Measurements from ENCODE around the gene GH1. TPM values are rescaled to one million over a fixed set of nuclear protein-coding genes. Genes with fewer than 3 reads are reported as not detected.
"Not testable (repeated sequence)": the region's sequence is repeated elsewhere in the genome, so short reads cannot be mapped to it uniquely, and the experiment has no call there.

Gene GH1
- total RNA-seq, 1 experiment from 2014 or later: not detected

DNA sequence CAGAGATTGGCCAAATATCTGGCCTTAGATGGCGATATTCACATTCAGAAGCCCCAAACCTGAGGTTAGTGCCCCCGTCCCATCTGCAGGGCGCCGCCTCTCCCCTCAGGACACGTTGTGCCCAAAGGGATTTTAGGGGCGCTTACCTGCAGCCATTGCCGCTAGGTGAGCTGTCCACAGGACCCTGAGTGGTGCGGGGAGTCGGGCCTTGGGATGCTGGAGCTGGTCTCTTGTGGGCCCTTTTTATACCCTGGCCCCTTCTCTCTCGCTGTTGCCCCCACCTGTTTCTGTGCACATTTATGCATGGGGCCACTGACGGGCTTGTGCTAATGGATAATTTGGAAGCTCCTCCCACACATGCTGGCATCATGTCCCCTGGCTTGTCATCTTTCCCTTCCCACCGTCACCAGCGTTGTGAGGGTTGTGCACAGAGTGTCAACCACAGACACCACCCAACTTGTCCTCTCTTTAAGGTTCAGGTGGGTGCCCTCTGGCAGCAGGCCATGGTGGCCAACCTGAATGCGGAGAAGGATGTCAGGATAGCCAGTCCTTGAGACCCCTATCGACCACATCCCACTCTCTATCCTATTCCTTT is 7.5 kb downstream of the GH1 start, which contains the start of gene CSHL1:
Gene CSHL1 (minus strand): TSS at position 218 of the 595 bp plus-strand sequence. CDS start 62 bp downstream, at position 156.
- DNase-seq (ENCODE audit: unreplicated experiment): no peak
- Mint-ChIP-seq H3K4me1 (ENCODE audit: insufficient read depth, unreplicated experiment) (no peaks in the 10 kb centered on the region), H3K9me3 (ENCODE audit: unreplicated experiment) (no peaks in the 10 kb centered on the region), H3K4me3 (ENCODE audit: unreplicated experiment) (no peak within 1 kb of the TSS), H3K27me3 (ENCODE audit: insufficient read depth, unreplicated experiment) (peaks cover 27% of the 10 kb centered on the region), H3K27ac (ENCODE audit: low read depth, unreplicated experiment) (no peak within 1 kb of the TSS), H3K36me3 (ENCODE audit: insufficient read depth, unreplicated experiment) (peaks cover 7% of the 10 kb centered on the region)
- TF ChIP-seq, protein P1, sequence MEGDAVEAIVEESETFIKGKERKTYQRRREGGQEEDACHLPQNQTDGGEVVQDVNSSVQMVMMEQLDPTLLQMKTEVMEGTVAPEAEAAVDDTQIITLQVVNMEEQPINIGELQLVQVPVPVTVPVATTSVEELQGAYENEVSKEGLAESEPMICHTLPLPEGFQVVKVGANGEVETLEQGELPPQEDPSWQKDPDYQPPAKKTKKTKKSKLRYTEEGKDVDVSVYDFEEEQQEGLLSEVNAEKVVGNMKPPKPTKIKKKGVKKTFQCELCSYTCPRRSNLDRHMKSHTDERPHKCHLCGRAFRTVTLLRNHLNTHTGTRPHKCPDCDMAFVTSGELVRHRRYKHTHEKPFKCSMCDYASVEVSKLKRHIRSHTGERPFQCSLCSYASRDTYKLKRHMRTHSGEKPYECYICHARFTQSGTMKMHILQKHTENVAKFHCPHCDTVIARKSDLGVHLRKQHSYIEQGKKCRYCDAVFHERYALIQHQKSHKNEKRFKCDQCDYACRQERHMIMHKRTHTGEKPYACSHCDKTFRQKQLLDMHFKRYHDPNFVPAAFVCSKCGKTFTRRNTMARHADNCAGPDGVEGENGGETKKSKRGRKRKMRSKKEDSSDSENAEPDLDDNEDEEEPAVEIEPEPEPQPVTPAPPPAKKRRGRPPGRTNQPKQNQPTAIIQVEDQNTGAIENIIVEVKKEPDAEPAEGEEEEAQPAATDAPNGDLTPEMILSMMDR (IDR thresholded peaks at IDR 0.05; ENCODE audit: unreplicated experiment): no peak
- intact Hi-C loops (cut with micrococcal nuclease): loop anchor here (5.0 to 10.0 kb wide), 2 partner anchors 36 to 374 kb away; no protein-coding TSS in a partner anchor
- ChIA-PET POLR2A (no interaction called here), CTCF (interaction anchor here (0.6 to 4.0 kb wide), 30 partner anchors 8 to 541 kb away, joined by 3 to 20 read pairs (median 4); partner anchors contain the start of gene ERN1)
- BruUV-seq (replicated peaks): no TSS peak

DNA sequence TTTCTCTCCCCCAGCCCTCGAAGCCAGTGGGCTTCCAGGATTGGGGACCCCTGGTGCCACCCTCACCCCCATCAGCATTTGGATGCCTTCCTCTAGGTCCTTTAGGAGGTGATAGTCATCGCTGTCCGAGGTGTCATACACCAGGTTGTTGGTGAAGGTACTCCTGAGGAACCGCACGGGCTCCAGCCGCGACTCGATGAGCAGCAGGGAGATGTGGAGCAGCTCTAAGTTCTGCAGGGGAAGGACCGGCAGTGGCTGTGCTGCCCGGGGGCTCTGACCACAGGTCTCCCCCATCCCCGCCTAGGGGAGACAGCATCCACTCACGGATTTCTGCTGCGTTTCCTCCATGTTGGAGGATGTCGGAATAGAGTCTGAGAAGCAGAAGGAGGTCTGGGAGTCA is 8.5 kb downstream of the GH1 start:
- ChIA-PET CTCF (interaction anchor here (0.6 to 4.0 kb wide), 18 partner anchors 9 to 223 kb away, joined by 3 to 20 read pairs (median 3); no protein-coding TSS in a partner anchor), POLR2A (interaction anchor here (0.6 kb wide), 1 partner anchor 76 kb away, joined by 3 read pairs; no protein-coding TSS in a partner anchor)
- no peak overlapping the region for H3K4me3 Mint-ChIP-seq (ENCODE audit: unreplicated experiment)
- BruUV-seq (replicated peaks): no TSS peak
- no peak overlapping the region for H3K27ac Mint-ChIP-seq (ENCODE audit: low read depth, unreplicated experiment)
- TF ChIP-seq, protein P1 (IDR thresholded peaks at IDR 0.05; ENCODE audit: unreplicated experiment): no peak
- no peaks in the 10 kb centered on the region for H3K4me1 Mint-ChIP-seq (ENCODE audit: insufficient read depth, unreplicated experiment)
- intact Hi-C loops (cut with micrococcal nuclease): loop anchor here (5.0 to 10.0 kb wide), 2 partner anchors 37 to 375 kb away; no protein-coding TSS in a partner anchor
- no peaks in the 10 kb centered on the region for H3K9me3 Mint-ChIP-seq (ENCODE audit: unreplicated experiment)
- H3K36me3 Mint-ChIP-seq (ENCODE audit: insufficient read depth, unreplicated experiment): peaks cover 7% of the 10 kb centered on the region
- DNase-seq (ENCODE audit: unreplicated experiment): no peak
- H3K27me3 Mint-ChIP-seq (ENCODE audit: insufficient read depth, unreplicated experiment): peaks cover 17% of the 10 kb centered on the region

DNA sequence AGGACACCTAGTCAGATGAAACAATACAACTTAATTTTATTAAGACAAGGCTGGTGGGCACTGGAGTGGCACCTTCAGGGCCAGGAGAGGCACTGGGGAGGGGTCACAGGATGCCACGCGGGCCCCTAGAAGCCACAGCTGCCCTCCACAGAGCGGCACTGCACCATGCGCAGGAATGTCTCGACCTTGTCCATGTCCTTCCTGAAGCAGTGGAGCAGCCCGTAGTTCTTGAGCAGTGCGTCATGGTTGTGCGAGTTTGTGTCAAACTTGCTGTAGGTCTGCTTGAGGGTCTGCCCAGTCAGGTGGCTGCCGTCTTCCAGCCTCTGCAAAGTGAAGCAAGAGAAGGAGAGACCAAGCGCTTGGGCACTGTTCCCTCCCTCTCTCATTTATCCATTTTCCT is 9.1 kb downstream of the GH1 start:
- DNase-seq (ENCODE audit: unreplicated experiment); H3K36me3 Mint-ChIP-seq (ENCODE audit: insufficient read depth, unreplicated experiment); H3K4me3 Mint-ChIP-seq (ENCODE audit: unreplicated experiment); intact Hi-C loops (cut with micrococcal nuclease); POLR2A ChIA-PET; H3K27ac Mint-ChIP-seq (ENCODE audit: low read depth, unreplicated experiment); H3K4me1 Mint-ChIP-seq (ENCODE audit: insufficient read depth, unreplicated experiment); H3K9me3 Mint-ChIP-seq (ENCODE audit: unreplicated experiment); BruUV-seq (replicated peaks): not testable (repeated sequence)
- peaks cover 16% of the 10 kb centered on the region for H3K27me3 Mint-ChIP-seq (ENCODE audit: insufficient read depth, unreplicated experiment)
- CTCF ChIA-PET: interaction anchor here (1.7 to 3.2 kb wide), 2 partner anchors 10 to 224 kb away, joined by 6 to 14 read pairs; no protein-coding TSS in a partner anchor

DNA sequence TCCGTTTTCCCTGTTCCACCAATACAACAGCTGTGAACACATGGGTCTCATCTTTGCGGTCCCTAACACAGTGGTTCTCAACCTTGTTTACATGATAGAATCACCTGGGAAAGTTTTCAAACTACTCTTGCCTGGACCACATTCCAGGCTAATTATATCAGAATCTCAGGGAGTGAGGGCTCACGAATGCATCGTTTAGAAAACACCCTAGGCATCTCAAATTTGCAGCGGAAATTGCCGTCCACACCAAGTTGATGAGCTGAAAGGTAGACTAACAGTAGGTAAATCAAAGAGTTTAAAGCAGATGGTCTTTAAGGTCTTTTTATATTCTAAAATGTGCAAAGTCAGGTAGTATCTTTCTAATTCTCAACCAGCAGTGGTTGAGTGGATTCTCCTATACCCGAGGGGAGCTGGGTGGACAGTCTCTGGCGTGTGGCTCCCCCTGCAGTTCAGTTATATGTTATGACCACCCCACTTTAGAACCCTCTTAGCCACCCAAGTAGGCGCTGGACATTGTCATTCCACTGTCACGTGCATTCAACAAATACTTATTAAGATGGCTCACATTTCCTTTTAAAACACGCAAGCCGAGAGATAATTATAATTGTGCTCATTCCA is 11.4 kb downstream of the GH1 start:
- peak; percentile 20 for DNase-seq (ENCODE audit: unreplicated experiment)
- H3K27me3 Mint-ChIP-seq (ENCODE audit: insufficient read depth, unreplicated experiment): peaks cover 27% of the 10 kb centered on the region

DNA sequence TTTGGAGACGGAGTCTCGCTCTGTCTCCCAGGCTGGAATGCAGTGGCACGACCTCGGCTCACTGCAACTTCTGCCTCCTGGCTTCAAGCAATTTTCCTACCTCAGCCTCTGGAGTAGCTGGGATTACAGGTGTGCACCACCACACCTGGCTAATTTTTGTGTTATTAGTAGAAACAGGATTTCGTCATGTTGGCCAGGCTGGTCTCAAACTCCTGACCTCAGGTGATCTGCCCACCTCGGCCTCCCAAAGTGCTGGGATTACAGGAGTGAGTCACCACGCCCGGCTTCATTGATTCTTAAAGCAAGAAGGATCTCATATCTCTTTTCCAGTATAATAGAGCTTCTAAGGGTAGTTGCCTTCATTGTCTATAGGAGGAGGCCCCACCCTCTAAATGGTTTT is 13.8 kb downstream of the GH1 start:
- H3K4me3 Mint-ChIP-seq (ENCODE audit: unreplicated experiment); H3K36me3 Mint-ChIP-seq (ENCODE audit: insufficient read depth, unreplicated experiment); H3K27ac Mint-ChIP-seq (ENCODE audit: low read depth, unreplicated experiment); DNase-seq (ENCODE audit: unreplicated experiment); H3K4me1 Mint-ChIP-seq (ENCODE audit: insufficient read depth, unreplicated experiment); intact Hi-C loops (cut with micrococcal nuclease); H3K9me3 Mint-ChIP-seq (ENCODE audit: unreplicated experiment); POLR2A ChIA-PET; BruUV-seq (replicated peaks): not testable (repeated sequence)
- peaks cover 50% of the 10 kb centered on the region for H3K27me3 Mint-ChIP-seq (ENCODE audit: insufficient read depth, unreplicated experiment)
- CTCF ChIA-PET: interaction anchor here (0.7 to 2.1 kb wide), 13 partner anchors 14 to 565 kb away, joined by 3 to 10 read pairs (median 3); partner anchors contain the start of gene GH1

More for the DNA sequence above, 11.4 kb downstream of the GH1 start:
- H3K36me3 Mint-ChIP-seq (ENCODE audit: insufficient read depth, unreplicated experiment); H3K9me3 Mint-ChIP-seq (ENCODE audit: unreplicated experiment); H3K4me1 Mint-ChIP-seq (ENCODE audit: insufficient read depth, unreplicated experiment); intact Hi-C loops (cut with micrococcal nuclease); POLR2A ChIA-PET; H3K27ac Mint-ChIP-seq (ENCODE audit: low read depth, unreplicated experiment); BruUV-seq (replicated peaks); H3K4me3 Mint-ChIP-seq (ENCODE audit: unreplicated experiment): not testable (repeated sequence)
- CTCF ChIA-PET: interaction anchor here (0.6 to 1.2 kb wide), 3 partner anchors 17 to 599 kb away, joined by 3 read pairs; partner anchors contain the start of gene DDX5

Measured in MCF 10A (cell line).